GM18858 (cell line): ENCODE measurements around the gene CHD5.
"Not testable (repeated sequence)": the region's sequence is repeated elsewhere in the genome, so short reads cannot be mapped to it uniquely, and the experiment has no call there.

Source experiments
- ATAC-seq: cut with Tn5 transposase; IDR thresholded peaks from one replicate; pipeline ENCODE4 v1.9.1; 2021; ENCODE audit not compliant: unreplicated experiment

Gene CHD5

GRCh38 chr1:6180268-6180706 lies at the start of gene CHD5:
Gene CHD5, minus strand, starts transcription at chr1:6180321. Its CDS starts 298 bp downstream, at chr1:6180023.
- no peak for ATAC-seq

GRCh38 chr1:6225651-6226050 lies 45.5 kb upstream of the CHD5 start:
- ATAC-seq: no peak

GRCh38 chr1:6224718-6225117 lies 44.6 kb upstream of the CHD5 start:
- no peak for ATAC-seq

DNA sequence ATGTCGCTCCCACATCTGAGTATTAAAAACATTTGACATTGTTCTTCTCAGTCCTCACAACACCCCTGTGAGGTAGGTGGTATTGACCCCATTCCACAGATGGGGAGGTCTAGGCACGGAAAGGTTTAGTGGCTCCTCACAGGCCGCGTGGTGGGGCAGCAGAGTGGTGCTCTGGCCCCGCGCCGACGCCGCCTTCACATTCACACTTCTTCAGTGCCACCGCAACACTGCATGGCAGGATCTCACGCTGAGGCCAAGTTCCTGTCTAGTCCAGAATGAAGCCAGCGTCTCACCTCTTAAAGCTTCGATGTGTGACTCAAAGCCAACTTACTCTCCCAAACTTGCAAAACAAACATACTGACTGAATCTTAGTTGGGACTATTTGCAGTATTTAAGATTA lies 43.5 kb upstream of the CHD5 start:
- no peak for ATAC-seq

- ATAC-seq: no peak
These were observed 42.5 kb upstream of the CHD5 start for GRCh38 chr1:6222636-6223035.

GRCh38 chr1:6221210-6221784 lies 41.2 kb upstream of the CHD5 start:
- ATAC-seq: no peak

GRCh38 chr1:6220236-6220635 lies 40.1 kb upstream of the CHD5 start:
- ATAC-seq: no peak

- ATAC-seq: not testable (repeated sequence)
These were observed 39.5 kb upstream of the CHD5 start for GRCh38 chr1:6219641-6220040.

GRCh38 chr1:6218375-6219164 lies 38.4 kb upstream of the CHD5 start:
- ATAC-seq: no peak

- no peak for ATAC-seq
These were observed 32.3 kb upstream of the CHD5 start for GRCh38 chr1:6212193-6212959.

- no peak for ATAC-seq
These were observed 31.6 kb upstream of the CHD5 start for GRCh38 chr1:6211731-6212130.

- no peak for ATAC-seq
These were observed 30.7 kb upstream of the CHD5 start for GRCh38 chr1:6210591-6211355.

DNA sequence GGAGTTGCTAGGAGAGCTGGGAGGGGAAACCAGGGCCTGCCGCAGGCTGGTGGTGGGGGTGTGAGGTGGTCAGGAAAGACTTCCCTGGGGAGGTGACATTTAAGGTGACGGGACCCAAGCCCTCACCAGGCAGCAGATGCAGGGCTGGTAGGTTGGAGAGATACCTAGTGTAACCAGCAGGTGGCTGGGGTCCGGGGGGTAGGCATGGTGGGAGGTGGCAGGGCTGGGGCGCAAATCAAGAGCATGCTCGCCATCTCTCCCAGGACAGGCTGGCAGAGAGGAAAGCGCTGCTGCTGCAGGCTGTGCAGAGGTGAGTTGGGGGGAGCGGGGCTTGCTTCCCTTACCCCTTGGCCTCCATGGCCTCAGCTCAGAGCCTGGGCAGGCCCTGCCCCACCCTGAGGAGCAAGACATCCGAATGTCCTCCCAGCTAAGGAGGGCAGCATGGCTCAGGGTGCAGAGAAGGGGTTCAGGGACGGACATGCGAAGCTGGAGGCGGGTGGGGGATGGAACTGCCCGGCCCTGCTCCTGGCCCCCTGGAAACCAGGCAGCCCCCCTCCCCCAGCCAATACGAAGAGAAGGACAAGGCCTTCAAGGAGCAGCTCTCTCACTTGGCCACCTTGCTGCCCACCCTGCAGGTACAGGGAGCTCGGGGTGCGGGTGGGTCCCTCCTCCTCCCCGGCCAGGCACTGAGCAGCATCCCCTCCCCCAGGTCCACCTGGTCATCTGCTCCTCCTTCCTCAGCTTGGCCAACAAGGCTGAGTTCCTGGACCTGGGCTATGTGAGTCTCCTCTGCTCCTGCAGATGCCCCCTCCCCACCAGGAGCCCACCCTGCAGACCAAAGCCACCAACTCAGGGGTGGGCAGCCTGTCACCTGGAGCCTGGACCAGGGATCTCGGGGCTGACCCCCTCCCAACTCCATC lies 29.8 kb upstream of the CHD5 start:
- no peak for ATAC-seq

- ATAC-seq: no peak
These were observed 28.9 kb upstream of the CHD5 start for GRCh38 chr1:6208723-6209660.

- no peak for ATAC-seq
These were observed 27.8 kb upstream of the CHD5 start for GRCh38 chr1:6207921-6208320.

DNA sequence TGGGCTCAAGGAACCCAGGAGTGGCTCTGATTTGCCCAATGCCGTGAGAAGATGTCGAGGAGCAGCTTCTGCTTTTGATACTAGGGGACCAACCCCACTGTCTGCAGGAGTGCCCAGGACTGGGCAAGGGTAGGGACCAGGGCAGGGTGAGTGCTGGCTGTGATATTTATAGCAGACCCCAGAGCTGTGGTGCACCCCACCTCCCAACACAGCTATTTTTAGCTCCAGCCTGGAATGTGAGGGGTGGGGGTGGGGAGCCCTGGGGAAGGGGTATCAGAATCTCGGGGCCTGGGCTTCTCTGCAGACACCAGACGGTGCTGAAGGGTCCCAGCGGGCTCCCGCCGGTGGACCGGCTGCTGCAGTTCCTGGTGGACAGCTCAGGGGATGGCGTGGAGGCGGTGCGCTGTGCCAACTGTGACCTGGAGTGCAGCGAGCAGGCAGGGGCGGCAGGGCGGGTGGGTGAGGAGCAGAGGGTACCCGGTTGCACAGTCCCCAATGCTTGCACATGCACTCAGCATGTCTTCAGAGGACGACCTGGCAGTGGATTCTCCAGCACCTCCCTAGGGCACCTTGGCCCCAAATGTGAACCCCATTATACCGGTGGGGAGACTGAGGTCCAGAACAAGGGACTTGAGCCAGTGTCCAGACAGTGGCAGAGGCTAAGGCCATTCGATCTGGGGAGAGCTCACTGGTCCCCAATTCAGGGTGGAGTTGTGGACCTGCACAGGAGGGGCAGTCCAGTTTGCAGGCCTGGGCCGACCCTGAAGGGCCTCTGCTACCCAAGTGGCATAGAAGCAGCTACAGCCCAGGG lies 27.2 kb upstream of the CHD5 start:
- no peak for ATAC-seq

DNA sequence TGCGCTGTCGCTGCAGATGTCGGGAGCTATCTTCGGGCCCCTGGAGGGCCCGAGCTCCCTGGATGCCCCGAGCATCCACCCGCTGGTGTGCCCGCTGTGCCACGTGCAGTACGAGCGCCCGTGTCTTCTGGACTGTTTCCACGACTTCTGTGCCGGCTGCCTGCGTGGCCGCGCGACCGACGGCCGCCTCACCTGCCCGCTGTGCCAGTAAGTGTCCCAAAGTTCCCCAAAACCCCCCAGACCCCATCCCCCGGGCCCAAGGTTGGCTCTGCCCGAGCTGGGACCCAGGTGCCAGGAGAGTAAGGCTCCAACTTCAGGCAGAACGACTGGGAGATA lies 26.4 kb upstream of the CHD5 start:
- no peak for ATAC-seq

- ATAC-seq: peak; percentile 51
These were observed 25.9 kb upstream of the CHD5 start, which contains the start of gene RNF207 for GRCh38 chr1:6205849-6206519. Gene RNF207, plus strand, starts transcription at chr1:6206119. Its CDS starts 417 bp downstream, at chr1:6206536.
